HG03457 (cell line): Measurements from ENCODE around the gene ILK.

ENCODE experiments used
- ATAC-seq: cut with Tn5 transposase; IDR thresholded peaks from one replicate; pipeline ENCODE4 v1.9.1; 2021; ENCODE audit warnings: moderate number of reproducible peaks; ENCODE audit not compliant: unreplicated experiment

The ILK gene

DNA sequence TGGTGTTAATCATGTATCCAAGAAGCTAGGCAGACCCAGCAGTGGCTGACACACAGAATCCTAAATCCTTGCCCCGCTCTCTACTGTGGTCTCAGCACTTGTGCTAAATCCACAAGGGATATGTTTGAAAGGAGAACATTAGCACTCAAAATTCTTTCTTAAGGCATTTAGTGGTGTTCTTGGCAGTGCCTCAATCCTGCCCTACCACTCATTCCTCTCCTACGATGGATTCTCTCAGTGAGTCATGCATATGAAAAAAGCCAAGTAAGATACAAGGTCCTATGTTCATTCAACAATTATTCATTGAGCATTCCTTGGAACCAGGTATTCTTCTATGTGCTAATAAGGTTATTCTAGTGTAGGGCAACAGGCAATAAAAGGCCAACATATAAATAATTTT lies 31.4 kb upstream of the ILK start:
- ATAC-seq = no peak

DNA sequence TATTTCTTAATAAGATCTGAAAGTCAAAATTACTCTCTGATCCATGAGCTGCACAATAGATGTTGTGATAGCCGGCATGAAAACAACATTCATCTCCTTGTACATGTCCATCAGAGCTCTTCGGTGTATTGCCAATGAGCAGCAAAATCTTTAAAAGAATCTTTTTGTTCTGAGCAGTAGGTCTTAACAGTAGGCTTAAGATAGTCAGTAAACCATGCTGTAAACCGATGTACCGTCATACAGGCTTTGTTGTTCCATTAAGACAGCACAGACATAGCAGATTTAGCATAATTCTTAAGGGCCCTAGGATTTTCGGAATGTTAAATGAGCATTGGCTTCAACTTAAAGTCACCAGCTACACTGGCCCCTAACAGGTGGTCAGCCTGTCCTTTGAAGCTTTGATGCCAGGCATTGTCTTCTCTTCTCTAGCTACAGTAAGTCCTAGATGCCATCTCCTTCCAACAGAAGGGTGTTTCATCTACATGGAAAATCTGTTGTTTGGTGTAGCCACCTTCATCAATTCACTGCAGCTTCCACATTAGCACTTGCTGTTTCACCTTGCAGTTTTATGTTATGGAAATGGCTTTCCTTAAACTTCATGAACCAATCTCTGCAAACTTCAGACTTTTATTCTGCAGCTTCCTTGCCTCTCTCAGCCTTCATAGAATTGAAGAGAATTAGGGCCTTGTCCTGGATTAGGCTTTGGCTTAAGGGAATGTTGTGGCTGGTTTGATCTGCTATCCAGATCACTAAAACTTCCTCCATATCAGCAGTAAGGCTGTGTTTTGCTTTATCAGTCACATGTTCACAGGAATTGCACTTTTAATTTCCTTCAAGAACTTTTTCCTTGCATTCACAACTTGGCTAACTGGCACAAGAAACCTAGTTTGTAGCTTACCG lies 28.5 kb upstream of the ILK start:
- ATAC-seq = no peak

DNA sequence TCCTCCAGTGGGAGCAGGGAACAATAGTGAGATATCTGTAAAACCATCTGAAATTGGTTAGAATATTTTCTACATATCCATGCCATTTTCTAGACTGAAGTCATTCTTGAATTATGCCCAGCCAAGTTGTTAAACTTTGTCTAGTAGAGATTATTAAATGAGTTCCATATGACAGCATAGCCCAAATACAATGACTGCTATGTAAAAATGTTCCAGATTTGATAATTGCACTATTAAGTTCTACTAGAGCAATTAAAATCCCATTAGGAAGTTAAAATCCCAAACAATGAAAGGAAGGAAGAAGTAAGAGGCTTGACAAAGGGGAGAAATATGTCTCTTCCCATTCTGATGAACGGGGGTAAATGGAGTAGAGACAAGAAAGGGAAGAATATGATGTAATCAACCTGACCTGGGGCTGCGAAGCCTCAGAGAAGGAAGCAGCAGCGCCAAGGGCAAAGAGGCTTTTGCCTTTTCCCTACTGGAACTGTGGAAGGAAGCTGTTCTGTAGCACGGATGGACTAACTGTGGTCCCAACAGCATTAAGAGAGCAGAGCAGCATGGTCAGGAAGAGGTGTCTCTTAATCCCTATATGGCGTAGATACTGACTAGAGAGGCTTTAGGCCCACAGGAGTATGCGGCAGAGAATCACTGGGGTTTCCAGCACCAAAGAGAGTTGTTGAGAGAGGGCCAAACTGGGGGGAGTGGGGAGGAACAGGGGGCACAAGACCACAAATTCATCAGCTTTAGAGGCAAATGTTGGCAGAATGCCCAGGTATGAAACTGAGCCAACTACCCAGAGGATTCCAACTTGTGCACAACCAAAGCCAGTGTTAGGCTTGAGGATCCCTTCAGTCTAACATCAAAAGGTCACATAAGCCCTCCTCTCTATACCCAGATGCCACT lies 26.9 kb upstream of the ILK start:
- ATAC-seq = no peak

DNA sequence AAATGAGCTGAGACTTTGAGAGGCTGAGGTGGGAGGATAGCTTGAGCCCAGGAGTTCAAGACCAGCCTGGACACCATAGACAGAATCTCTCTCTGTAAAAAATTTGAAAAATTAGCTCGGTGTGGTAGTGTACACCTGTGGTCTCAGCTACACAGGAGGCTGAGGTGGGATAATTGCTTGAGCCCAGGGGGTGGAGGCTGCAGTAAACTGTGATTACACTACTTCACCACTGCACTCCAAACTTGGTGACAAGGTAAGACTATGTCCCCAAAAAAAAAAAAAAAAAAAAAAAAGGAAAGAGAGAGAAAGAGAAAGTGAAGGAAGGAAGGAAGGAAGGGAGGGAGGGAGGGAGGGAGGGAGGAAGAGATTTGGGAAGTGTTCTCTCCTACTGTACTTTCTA lies 25.4 kb upstream of the ILK start:
- no peak for ATAC-seq

DNA sequence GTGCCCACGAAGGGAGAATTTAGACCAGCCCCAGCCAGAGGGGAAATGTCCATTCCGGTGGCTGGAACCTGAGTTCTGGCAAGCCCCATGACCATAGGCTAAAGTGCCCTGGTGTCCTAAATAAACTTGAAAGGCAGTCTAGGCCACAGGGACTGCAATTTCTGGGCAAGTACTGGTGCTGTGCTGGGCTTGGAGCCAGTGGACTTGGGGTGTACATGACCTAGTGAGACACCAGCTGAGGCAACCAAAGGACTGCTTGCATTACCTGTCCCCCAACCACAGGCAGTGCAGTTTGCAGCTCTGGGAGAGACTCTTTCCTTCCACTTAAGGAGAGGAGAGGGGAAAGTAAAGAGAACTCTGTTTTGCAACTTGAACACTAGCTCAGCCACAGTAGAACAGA lies 23.9 kb upstream of the ILK start:
- no peak for ATAC-seq

DNA sequence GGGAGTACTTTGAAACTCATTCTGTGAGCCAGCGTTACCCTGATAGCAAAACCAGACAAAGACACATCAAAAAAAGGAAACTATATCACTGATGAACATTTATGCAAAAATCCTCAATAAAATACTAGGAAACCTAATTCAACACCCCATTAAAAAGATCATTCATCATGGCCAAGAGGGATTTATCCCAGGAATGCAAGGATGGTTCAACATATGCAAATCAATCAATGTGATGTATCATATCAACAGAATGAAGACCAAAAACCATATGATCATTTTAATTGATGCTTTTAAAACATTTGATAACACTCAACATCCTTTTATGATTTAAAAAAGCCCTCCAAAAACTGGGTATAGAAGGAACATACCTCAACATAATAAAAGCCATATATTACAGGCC lies 20.0 kb upstream of the ILK start:
- no peak for ATAC-seq

DNA sequence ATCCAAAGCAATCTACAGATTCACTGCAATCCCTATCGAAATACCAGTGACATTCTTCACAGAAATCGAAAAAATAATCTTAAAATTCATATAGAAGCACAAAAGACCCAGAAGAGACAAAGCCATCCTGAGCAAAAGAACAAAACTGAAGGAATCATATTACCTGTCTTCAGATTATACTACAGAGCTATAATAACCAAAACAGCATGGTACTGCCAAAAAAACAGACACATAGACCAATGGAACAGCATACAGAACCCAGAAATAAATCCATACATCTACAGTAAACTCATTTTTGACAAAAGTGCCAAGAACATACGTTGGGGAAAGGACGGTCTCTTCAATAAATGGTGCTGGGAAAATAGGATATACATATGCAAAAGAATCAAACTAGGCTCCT lies 19.0 kb upstream of the ILK start:
- no peak for ATAC-seq

DNA sequence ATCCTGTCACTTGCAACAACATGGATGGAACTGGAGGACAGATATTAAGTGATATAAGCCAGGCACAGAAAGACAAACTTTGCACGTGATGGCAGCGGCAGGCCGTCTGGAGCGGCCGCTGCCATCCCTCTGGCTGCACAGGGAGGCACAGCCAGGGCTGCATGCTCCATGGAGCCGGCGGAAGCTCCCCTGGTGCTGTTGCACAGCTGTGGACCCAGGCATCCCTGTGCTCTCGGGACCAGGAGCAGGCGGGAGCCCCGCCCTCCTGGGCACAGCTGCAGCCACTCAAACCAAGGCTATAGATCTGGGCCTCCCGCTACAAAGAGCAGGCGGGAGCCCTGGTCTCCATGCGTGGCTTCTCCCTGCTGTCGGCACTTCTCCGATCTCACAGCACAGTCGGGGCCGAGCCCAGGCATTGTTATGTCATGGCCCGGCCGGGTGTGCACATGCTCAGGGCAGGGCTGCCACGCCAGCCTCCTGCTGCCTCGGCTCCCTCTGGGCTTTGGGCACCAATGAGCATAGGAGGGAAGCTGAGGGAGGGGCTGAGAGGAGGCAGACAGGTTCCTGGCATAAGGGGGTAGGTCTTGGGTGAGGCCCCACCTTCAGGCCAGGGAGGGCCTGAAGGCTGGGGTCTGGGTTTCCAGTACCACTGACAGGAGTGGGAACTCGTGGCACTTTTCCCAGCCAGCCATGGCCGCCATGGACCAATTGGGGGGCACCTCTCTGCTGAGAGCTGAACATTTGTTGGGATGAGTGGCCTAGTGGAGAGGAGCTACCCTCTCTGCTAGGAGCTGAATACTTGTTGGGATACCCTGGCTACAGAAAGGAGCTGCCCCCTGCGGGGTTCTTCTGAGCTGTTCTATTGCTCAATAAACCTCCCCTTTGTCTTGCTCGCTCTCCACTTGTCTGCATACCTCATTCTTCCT lies 16.9 kb upstream of the ILK start:
- no peak for ATAC-seq

DNA sequence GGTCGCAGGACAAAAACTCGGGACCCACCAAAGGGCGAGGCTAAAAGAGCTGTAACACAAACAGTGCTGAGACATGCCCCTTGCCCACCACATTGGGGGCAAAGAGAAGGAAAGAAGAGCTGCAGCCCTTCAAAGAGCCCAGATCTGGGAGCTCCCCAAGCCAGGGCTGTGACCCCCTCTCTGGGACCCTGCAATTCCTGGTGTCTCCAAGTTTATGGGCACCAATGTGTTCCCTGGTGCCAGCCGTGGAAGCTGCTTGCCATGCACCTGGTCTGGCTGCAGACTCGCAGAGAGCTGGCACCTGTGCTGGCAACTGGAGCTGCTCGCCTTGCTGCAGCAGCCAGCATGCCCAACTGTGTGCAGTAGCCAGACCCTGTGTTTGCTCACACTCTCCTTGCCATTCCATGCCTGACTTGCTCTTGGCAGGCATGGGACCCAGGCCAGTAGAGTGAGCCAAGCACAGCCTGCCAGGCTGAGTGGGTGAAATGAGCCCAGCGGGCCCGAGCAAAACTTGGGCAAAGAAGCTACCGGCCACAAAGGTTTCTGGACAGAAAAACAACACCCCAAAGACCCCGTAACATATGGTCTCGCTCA lies 16.1 kb upstream of the ILK start:
- ATAC-seq = no peak

DNA sequence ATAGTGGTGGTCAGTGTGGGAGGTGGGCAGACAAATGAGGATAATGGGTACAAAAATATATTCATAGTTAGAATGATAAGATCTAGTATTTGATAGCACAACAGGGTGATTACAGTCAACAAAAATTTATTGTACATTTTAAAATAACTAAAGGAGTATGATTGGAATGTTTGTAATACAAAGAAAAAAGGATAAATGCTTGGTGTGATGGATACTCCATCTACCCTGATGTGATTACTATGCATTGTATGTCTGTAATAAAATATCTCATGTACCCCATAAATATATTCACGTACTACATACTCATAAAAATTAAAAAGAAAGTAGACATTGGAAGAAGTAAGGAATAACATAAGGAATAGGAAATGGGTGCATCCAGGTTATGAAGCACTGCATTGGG lies 15.6 kb upstream of the ILK start:
- no peak for ATAC-seq

DNA sequence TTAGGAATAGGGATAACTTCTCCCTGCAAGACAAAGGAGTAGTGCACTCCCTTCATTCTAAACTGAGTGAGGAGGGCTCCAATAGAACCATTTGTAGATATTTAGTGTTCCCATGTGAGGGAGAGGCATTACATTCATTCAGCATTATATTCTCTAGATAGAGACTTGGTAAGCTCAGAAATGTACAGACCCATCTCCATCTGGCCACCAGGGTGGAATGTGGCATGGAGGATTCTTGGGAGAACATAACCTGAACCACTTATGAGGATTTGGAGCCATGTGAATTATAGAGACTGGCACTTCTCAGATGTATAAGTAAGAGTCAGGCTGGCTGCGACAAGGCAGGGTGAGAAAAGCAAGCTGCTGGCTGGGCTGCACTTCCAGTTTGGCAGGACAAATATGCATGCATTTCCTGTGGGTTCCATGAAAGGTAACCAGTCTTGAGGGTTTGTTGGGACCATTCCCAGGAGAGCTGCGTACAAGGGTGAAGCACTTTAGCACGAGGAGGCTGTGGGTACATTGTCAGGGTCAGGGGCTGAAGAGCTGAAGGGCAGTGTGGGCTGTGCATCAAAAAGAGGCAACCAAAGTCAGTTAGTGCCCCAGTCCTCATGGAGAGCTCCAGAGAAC lies 9.3 kb upstream of the ILK start:
- no peak for ATAC-seq

DNA sequence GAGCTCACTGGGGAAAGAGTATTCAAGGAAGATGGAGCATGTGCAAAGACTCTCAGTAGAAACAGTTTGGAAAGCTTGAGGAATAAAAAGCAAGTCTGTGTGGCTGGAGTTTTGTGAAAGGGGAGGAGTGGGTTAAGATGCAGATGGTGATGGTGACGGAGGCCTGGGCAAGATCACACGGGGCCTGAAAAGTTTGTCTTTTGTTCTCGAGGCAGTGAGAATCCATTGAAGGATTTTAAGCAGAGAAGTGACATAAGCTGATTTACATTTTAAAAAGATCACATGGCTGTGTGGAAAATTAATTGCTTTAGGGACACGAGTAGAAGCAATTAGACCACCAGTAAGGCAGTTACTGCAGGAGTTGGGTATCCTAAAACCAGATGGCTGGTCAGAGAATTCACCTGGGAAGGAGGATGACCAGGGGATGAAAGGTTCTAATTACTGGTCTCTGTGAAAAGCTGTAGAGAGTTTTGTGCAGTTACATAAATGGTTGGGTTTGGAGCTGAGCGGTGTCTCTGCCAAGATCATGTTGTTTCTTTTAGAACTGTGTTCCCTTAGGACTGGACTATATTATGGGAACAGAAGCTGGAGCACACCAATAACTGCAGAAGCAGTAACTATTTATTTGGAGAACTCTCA lies 7.2 kb upstream of the ILK start:
- no peak for ATAC-seq

DNA sequence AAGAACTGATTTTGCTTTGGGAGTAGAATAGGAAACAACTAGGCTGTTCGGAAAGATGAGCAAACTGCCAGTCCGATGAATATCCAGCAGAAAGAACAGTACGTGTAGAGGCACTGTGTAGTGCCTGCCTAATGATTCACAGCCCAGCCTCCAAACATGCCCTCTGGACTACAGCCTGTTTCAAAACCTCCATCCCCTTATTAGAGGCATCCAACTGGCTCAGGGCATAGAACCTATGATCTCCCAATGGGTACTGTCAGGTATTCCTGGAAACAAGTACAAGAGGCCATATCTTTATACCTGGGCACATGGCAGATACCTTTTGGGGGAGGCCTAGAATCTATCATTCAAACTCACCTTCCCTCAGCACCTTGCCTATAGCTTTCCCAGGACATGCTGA lies 5.0 kb upstream of the ILK start:
- ATAC-seq = no peak

DNA sequence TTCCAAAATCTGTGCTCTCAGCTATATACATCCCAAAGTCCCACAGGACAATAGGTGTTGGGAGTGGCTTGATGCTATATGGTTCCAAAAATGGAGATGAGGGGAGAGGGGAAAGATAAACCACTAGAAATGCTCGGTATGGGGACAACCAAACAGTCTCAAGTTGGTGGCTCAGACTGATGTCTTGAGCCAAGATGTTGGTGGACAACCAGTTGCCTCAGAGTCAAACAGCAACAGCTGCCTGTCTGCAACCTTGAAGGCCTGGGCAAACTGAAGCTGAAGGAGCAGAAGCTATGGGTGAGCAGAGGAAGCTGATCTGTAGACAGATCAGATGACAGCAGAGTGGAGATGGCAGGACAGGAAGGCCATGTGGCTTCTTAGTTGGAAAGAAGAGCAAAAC lies 4.1 kb upstream of the ILK start:
- ATAC-seq = no peak

DNA sequence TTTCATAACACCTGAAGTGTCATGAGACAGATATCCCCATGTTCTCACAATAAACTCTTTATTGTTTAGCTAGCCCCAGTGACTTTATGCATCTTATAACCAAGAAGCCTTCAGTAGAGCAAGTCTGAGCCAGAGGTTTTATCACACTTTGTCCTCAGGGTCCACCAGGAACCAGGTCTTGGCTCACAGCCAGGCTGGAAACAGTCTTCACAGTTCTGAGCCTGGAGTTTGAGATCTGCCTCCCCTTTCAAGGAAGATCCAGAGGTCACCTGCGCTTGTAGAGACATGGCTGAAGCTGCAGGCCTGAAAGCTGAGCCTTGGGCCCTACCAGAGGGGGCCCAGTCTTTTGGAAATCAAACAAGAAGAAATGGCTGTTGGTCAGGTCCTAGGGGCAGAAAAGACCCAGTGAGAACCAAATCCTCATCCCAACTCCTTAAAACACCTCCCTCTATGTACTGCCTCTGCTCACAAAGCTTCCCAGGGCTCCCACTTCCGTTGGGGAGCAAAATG lies 3.6 kb upstream of the ILK start:
- ATAC-seq = no peak

DNA sequence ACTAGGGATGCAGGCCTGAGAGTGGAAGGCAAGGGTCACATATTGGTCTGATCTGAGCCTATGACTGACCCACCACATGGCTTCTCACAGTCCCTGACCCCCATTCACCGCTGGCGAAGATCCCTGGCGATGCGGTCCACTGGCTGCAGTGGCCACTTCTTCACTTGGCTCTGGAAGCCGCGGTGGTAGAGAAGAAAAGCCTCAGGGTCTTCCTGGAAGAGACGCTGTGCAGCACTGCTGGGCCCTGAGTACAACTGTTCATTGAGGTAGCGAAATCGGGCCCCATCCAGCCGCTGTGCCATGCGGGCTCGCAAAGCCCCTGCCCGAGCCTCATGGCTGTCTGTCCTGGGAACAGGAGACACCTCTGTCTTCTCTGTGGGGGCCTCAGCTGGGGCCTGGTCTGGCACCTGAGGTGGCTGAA lies 2.5 kb upstream of the ILK start:
- no peak for ATAC-seq

DNA sequence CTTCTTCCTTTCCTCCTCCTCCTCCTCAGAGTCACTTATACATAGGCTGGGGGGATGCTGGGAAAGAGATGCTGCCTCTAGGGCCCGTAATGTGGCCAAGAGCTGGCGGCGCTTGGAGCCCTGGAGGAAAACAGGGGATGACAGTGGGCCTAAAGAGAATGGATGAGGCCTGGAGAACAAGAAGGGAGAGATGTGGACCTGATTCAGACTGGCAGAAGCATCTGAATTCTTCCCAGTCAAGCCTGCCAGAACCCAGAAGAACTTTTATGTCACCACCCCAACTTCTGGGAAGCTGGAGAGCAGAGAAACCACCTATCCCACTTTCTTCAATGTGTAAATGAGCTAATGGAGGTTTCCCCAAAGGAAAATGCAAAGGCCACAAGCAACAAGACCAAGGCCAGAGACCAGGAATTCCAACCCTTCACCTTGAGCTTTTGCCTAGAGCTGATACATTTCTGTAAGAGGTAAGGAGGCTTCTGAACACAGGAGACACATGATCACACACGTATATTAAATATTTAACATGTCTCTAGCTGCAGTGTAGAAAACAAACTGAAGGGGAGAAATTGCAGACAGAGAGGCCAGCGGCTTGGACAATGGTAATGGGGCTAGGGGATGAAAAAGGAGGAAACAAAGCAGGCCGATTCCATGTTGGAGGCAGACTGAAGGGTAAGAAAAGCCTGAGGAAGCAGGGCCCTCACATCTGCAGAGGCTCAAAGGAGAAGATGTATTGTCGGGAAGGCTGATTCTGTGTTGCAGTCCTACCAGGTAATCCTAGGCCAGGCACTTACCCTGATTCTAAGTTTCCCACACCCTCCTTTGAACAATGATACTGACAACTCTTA lies 1.3 kb upstream of the ILK start:
- ATAC-seq = no peak

DNA sequence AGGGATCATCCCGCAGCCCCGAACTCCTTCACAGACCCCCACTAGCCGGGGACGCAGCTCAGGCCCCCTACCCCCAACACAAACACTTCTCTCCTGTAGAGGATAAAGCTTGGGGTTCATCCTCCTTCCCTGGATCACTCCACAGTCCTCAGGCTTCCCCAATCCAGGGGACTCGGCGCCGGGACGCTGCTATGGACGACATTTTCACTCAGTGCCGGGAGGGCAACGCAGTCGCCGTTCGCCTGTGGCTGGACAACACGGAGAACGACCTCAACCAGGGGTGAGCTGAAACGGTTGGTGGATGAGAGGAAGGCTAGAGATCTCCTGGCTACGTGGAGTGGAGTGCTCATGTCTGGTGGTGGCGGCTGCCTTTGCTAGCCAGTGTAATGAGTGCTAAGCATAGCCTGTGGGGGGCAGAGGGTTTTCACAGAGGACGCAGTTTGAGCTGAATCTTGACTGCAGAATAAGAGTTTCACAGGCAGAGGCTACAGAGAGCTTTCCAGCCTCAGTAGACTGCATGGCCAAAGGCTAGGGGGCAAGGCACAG lies 580 bp downstream of the ILK start:
- ATAC-seq = no peak
